Common myeloid progenitor, CD34-positive (primary cell): ENCODE measurements around the gene TRIO.

Experiments
- CTCF ChIA-PET: fragments of 350-600 bp; sonication (Branson Sonifier 250); formaldehyde crosslinking; loops from one replicate; lab custom pipeline; 2021; ENCODE audit warnings: antibody characterized with exemption; lab: Charles Lee
- POLR2A ChIA-PET: fragments of 350-600 bp; sonication (Branson Sonifier 250); formaldehyde crosslinking; loops from one replicate; lab custom pipeline; 2021; ENCODE audit warnings: antibody characterized with exemption; lab: Charles Lee
- DNase-seq, 3 donors: peaks; one replicate each; pipeline versions ENCODE4 v3.0.0 to v3.0.0-alpha.2; 2013
- H3K27ac ChIP-seq, 2 experiments: 1 replicate in 1 of 2; 2 replicates in 1 of 2; pipeline ENCODE4 v1.7.0; 2013; ENCODE audit warnings: inconsistent platforms in 2 of 2, low read length in 2 of 2, mild to moderate bottlenecking in 2 of 2, low read depth in 1 of 2, moderate library complexity in 1 of 2; ENCODE audit not compliant: severe bottlenecking in 2 of 2, insufficient read depth in 1 of 2, poor library complexity in 1 of 2
- H3K27me3 ChIP-seq, 5 experiments: replicated peaks in 2 of 5; 1 replicate in 3 of 5; 2 replicates in 2 of 5; pipeline versions ENCODE4 v1.6.1 to v1.7.0; 2013; ENCODE audit warnings: low read length in 4 of 5, mild to moderate bottlenecking in 2 of 5, moderate library complexity in 2 of 5, inconsistent platforms in 1 of 5; ENCODE audit not compliant: insufficient read depth in 5 of 5, control insufficient read depth in 4 of 5
- H3K36me3 ChIP-seq, 4 experiments: 1 replicate in 2 of 4; 2 replicates in 2 of 4; pipeline versions ENCODE4 v1.6.1 to v1.7.0; 2013; ENCODE audit warnings: low read length in 3 of 4, control low read depth in 1 of 4, mild to moderate bottlenecking in 1 of 4; ENCODE audit not compliant: control insufficient read depth in 4 of 4, insufficient read depth in 4 of 4
- H3K4me1 ChIP-seq, 4 experiments: 1 replicate in 3 of 4; 2 replicates in 1 of 4; pipeline versions ENCODE4 v1.6.1 to v1.7.1; 2013; ENCODE audit warnings: low read length in 3 of 4, mild to moderate bottlenecking in 3 of 4, control low read depth in 1 of 4, inconsistent platforms in 1 of 4, moderate library complexity in 1 of 4; ENCODE audit not compliant: control insufficient read depth in 4 of 4, insufficient read depth in 4 of 4; ENCODE audit errors: control extremely low read depth in 1 of 4
- H3K4me3 ChIP-seq, 7 experiments: 1 replicate in 4 of 7; 2 replicates in 3 of 7; pipeline versions ENCODE4 v1.5.1 to v1.7.0; 2013; ENCODE audit warnings: mild to moderate bottlenecking in 7 of 7, low read length in 6 of 7, moderate library complexity in 6 of 7, inconsistent platforms in 2 of 7, low read depth in 2 of 7, control low read depth in 1 of 7; ENCODE audit not compliant: insufficient read depth in 4 of 7, control insufficient read depth in 1 of 7; ENCODE audit errors: extremely low read depth in 1 of 7
- H3K9me3 ChIP-seq, 5 experiments: 1 replicate in 4 of 5; 2 replicates in 1 of 5; pipeline versions ENCODE4 v1.6.1 to v1.7.1; 2013; ENCODE audit warnings: low read length in 4 of 5, mild to moderate bottlenecking in 2 of 5, inconsistent platforms in 1 of 5, low read depth in 1 of 5, moderate library complexity in 1 of 5; ENCODE audit not compliant: control insufficient read depth in 4 of 5, insufficient read depth in 2 of 5; ENCODE audit errors: control extremely low read depth in 1 of 5
- WGBS: methylation state at CpG from one replicate; pipeline ENCODE4 v1.1.5; 2013; ENCODE audit not compliant: insufficient coverage; 5-methylcytosine and 5-hydroxymethylcytosine counted together

The TRIO gene

GRCh38 chr5:14105718-14106410 lies 37.3 kb upstream of the TRIO start:
- Histone ChIP-seq H3K4me1 (peaks cover 3 to 8% (median 4%) of the 10 kb centered on the region in 4 experiments), H3K4me3 (no peak overlapping the region), H3K27me3 (peaks cover 0 to 2% (median 0%) of the 10 kb centered on the region in 5 experiments), H3K27ac (no peak overlapping the region), H3K9me3 (peaks cover 0 to 11% (median 0%) of the 10 kb centered on the region in 5 experiments), H3K36me3 (no peaks in the 10 kb centered on the region)
- POLR2A ChIA-PET: no interaction called here
- DNase-seq: no peak
- CTCF ChIA-PET: interaction anchor here (0.6 kb wide), 1 partner anchor 164 kb away, joined by 4 read pairs; no protein-coding TSS in a partner anchor
- WGBS: 86% methylated on average over 1 of the region's 2 CpGs

GRCh38 chr5:14107536-14107935 lies 35.6 kb upstream of the TRIO start:
- Histone ChIP-seq H3K36me3 (no peaks in the 10 kb centered on the region), H3K27ac (no peak overlapping the region), H3K4me3 (peak overlapping the region in 1 of 7 experiments; percentile 24), H3K27me3 (peaks cover 0 to 2% (median 0%) of the 10 kb centered on the region in 5 experiments), H3K4me1 (peaks cover 3 to 8% (median 4%) of the 10 kb centered on the region in 4 experiments), H3K9me3 (peaks cover 0 to 9% (median 0%) of the 10 kb centered on the region in 5 experiments)
- POLR2A ChIA-PET: no interaction called here
- 6% methylated on average over 6 of the region's 8 CpGs for WGBS
- CTCF ChIA-PET: interaction anchor here (0.6 to 4.4 kb wide), 10 partner anchors 27 to 424 kb away, joined by 3 to 57 read pairs (median 6); no protein-coding TSS in a partner anchor
- peak in 2 of 3 donors; percentile 29 to 43 for DNase-seq

- Histone ChIP-seq H3K4me3 (peak overlapping the region in 3 of 7 experiments; percentile 11 to 53 (median 50)), H3K36me3 (no peaks in the 10 kb centered on the region), H3K27me3 (peaks cover 0 to 2% (median 0%) of the 10 kb centered on the region in 5 experiments), H3K4me1 (peaks cover 3 to 8% (median 4%) of the 10 kb centered on the region in 4 experiments), H3K9me3 (peaks cover 0 to under 1% (median 0%) of the 10 kb centered on the region in 5 experiments), H3K27ac (no peak overlapping the region)
- POLR2A ChIA-PET: no interaction called here
- 40% methylated on average over 9 of the region's 21 CpGs for WGBS
- CTCF ChIA-PET: interaction anchor here (0.6 to 4.4 kb wide), 21 partner anchors 11 to 423 kb away, joined by 3 to 57 read pairs (median 4); no protein-coding TSS in a partner anchor
- peak; percentile 78 to 89 (median 87) for DNase-seq
Observed at GRCh38 chr5:14108170-14108996, 34.8 kb upstream of the TRIO start.

- ChIA-PET POLR2A (no interaction called here), CTCF (interaction anchor here (0.6 to 4.4 kb wide), 21 partner anchors 10 to 188 kb away, joined by 3 to 57 read pairs (median 4); no protein-coding TSS in a partner anchor)
- WGBS: 88% methylated on average over 5 of the region's 8 CpGs
- H3K27me3 ChIP-seq: peaks cover 0 to 2% (median 0%) of the 10 kb centered on the region in 5 experiments
- H3K4me3 ChIP-seq: no peak overlapping the region
- peaks cover 3 to 8% (median 4%) of the 10 kb centered on the region in 4 experiments for H3K4me1 ChIP-seq
- H3K9me3 ChIP-seq: no peaks in the 10 kb centered on the region
- DNase-seq: peak in 1 of 3 donors; percentile 8
- no peaks in the 10 kb centered on the region for H3K36me3 ChIP-seq
- H3K27ac ChIP-seq: no peak overlapping the region
Observed at GRCh38 chr5:14109041-14109747, 33.9 kb upstream of the TRIO start.

GRCh38 chr5:14109771-14110170 lies 33.4 kb upstream of the TRIO start:
- ChIA-PET POLR2A (no interaction called here), CTCF (interaction anchor here (0.8 to 4.4 kb wide), 14 partner anchors 9 to 183 kb away, joined by 3 to 57 read pairs (median 4); no protein-coding TSS in a partner anchor)
- Histone ChIP-seq H3K27me3 (peaks cover 0 to 2% (median 0%) of the 10 kb centered on the region in 5 experiments), H3K27ac (no peak overlapping the region), H3K4me1 (peaks cover 3 to 8% (median 4%) of the 10 kb centered on the region in 4 experiments), H3K36me3 (no peaks in the 10 kb centered on the region), H3K9me3 (no peaks in the 10 kb centered on the region), H3K4me3 (no peak overlapping the region)
- DNase-seq: peak in 2 of 3 donors; percentile 11 to 17
- WGBS: 68% methylated on average over 4 of the region's 7 CpGs

GRCh38 chr5:14110196-14110595 lies 32.9 kb upstream of the TRIO start:
- Histone ChIP-seq H3K9me3 (no peaks in the 10 kb centered on the region), H3K36me3 (no peaks in the 10 kb centered on the region), H3K27ac (no peak overlapping the region), H3K4me1 (peaks cover 3 to 8% (median 4%) of the 10 kb centered on the region in 4 experiments), H3K27me3 (peaks cover 0 to 2% (median 0%) of the 10 kb centered on the region in 5 experiments), H3K4me3 (no peak overlapping the region)
- POLR2A ChIA-PET: interaction anchor here (1.0 kb wide), 1 partner anchor 33 kb away, joined by 3 read pairs; no protein-coding TSS in a partner anchor
- WGBS: no CpG with 5 or more reads among the region's 4 CpGs
- no peak for DNase-seq
- CTCF ChIA-PET: interaction anchor here (0.6 to 4.4 kb wide), 8 partner anchors 9 to 183 kb away, joined by 3 to 57 read pairs (median 4); no protein-coding TSS in a partner anchor
